ENCODE results near the gene VPS39. TPM values are rescaled to one million over a fixed set of nuclear protein-coding genes. Genes with fewer than 3 reads are reported as not detected.
"Not testable (repeated sequence)": the region's sequence is repeated elsewhere in the genome, so short reads cannot be mapped to it uniquely, and the experiment has no call there.

The VPS39 gene
- total RNA-seq, 1 experiment from 2014 or later, result 46.9 TPM

- no peak overlapping the region for H3K27ac ChIP-seq (ENCODE audit: low read depth, low read length, poor library complexity, severe bottlenecking)
- no peak for DNase-seq (ENCODE audit: low spot score)
- H3K36me3 ChIP-seq (ENCODE audit: insufficient read depth, low read length, poor library complexity, severe bottlenecking), result peaks cover 41% of the 10 kb centered on the region
- intact Hi-C loops (cut with micrococcal nuclease; ENCODE audit: unreplicated experiment), result no loop called here
- no TSS peak for BruUV-seq (replicated peaks)
- H3K4me3 ChIP-seq (ENCODE audit: low read depth, low read length, poor library complexity, severe bottlenecking), result no peak overlapping the region
- no peaks in the 10 kb centered on the region for H3K9me3 ChIP-seq (ENCODE audit: low read depth, low read length, poor library complexity, severe bottlenecking)
- POLR2A ChIA-PET (ENCODE audit: low non-redundant PET), result no interaction called here
- H3K4me1 ChIP-seq (ENCODE audit: insufficient read depth, low read length, poor library complexity, severe bottlenecking), result no peaks in the 10 kb centered on the region
- H3K27me3 ChIP-seq (replicated peaks; ENCODE audit: insufficient read depth, low read depth, low read length, poor library complexity), result no peaks in the 10 kb centered on the region
- TF ChIP-seq EZH2 (IDR thresholded peaks at IDR 0.05; ENCODE audit: borderline replicate concordance, low read depth, low read length, poor library complexity, severe bottlenecking) (no peak), CTCF (conservative IDR thresholded peaks at IDR 0.05; ENCODE audit: low read depth, low read length) (no peak)
- CTCF ChIA-PET, result no interaction called here
Measured at GRCh38 chr15:42231088-42231487, 23.0 kb upstream of the VPS39 start.

- POLR2A ChIA-PET (ENCODE audit: low non-redundant PET), result not testable (repeated sequence)
Measured at GRCh38 chr15:42228981-42229380, 20.9 kb upstream of the VPS39 start.

GRCh38 chr15:42228036-42228435, 19.9 kb upstream of the VPS39 start:
- TF ChIP-seq EZH2 (IDR thresholded peaks at IDR 0.05; ENCODE audit: borderline replicate concordance, low read depth, low read length, poor library complexity, severe bottlenecking), result no peak
- no peak for TF ChIP-seq CTCF (conservative IDR thresholded peaks at IDR 0.05; ENCODE audit: low read depth, low read length)
- Histone ChIP-seq H3K36me3 (ENCODE audit: insufficient read depth, low read length, poor library complexity, severe bottlenecking) (peaks cover 34% of the 10 kb centered on the region), H3K4me3 (ENCODE audit: low read depth, low read length, poor library complexity, severe bottlenecking) (no peak overlapping the region), H3K27me3 (replicated peaks; ENCODE audit: insufficient read depth, low read depth, low read length, poor library complexity) (no peaks in the 10 kb centered on the region), H3K4me1 (ENCODE audit: insufficient read depth, low read length, poor library complexity, severe bottlenecking) (no peaks in the 10 kb centered on the region), H3K9me3 (ENCODE audit: low read depth, low read length, poor library complexity, severe bottlenecking) (no peaks in the 10 kb centered on the region), H3K27ac (ENCODE audit: low read depth, low read length, poor library complexity, severe bottlenecking) (no peak overlapping the region)
- CTCF ChIA-PET, result no interaction called here
- intact Hi-C loops (cut with micrococcal nuclease; ENCODE audit: unreplicated experiment), result no loop called here
- no peak for DNase-seq (ENCODE audit: low spot score)
- POLR2A ChIA-PET (ENCODE audit: low non-redundant PET), result no interaction called here
- no TSS peak for BruUV-seq (replicated peaks)

More at GRCh38 chr15:42228981-42229380, 20.9 kb upstream of the VPS39 start:
- H3K4me3 ChIP-seq (ENCODE audit: low read depth, low read length, poor library complexity, severe bottlenecking); H3K4me1 ChIP-seq (ENCODE audit: insufficient read depth, low read length, poor library complexity, severe bottlenecking); H3K27me3 ChIP-seq (replicated peaks; ENCODE audit: insufficient read depth, low read depth, low read length, poor library complexity); intact Hi-C loops (cut with micrococcal nuclease; ENCODE audit: unreplicated experiment); DNase-seq (ENCODE audit: low spot score); BruUV-seq (replicated peaks); H3K27ac ChIP-seq (ENCODE audit: low read depth, low read length, poor library complexity, severe bottlenecking); H3K9me3 ChIP-seq (ENCODE audit: low read depth, low read length, poor library complexity, severe bottlenecking); CTCF ChIA-PET: not testable (repeated sequence)
- peaks cover 34% of the 10 kb centered on the region for H3K36me3 ChIP-seq (ENCODE audit: insufficient read depth, low read length, poor library complexity, severe bottlenecking)

- TF ChIP-seq CTCF (conservative IDR thresholded peaks at IDR 0.05; ENCODE audit: low read depth, low read length) (no peak), EZH2 (IDR thresholded peaks at IDR 0.05; ENCODE audit: borderline replicate concordance, low read depth, low read length, poor library complexity, severe bottlenecking) (no peak)
- Histone ChIP-seq H3K9me3 (ENCODE audit: low read depth, low read length, poor library complexity, severe bottlenecking) (no peaks in the 10 kb centered on the region), H3K36me3 (ENCODE audit: insufficient read depth, low read length, poor library complexity, severe bottlenecking) (peaks cover 34% of the 10 kb centered on the region), H3K4me3 (ENCODE audit: low read depth, low read length, poor library complexity, severe bottlenecking) (no peak overlapping the region), H3K27ac (ENCODE audit: low read depth, low read length, poor library complexity, severe bottlenecking) (no peak overlapping the region), H3K27me3 (replicated peaks; ENCODE audit: insufficient read depth, low read depth, low read length, poor library complexity) (no peaks in the 10 kb centered on the region), H3K4me1 (ENCODE audit: insufficient read depth, low read length, poor library complexity, severe bottlenecking) (no peaks in the 10 kb centered on the region)
- BruUV-seq (replicated peaks), result no TSS peak
- no peak for DNase-seq (ENCODE audit: low spot score)
- POLR2A ChIA-PET (ENCODE audit: low non-redundant PET), result no interaction called here
- intact Hi-C loops (cut with micrococcal nuclease; ENCODE audit: unreplicated experiment), result no loop called here
- CTCF ChIA-PET, result no interaction called here
Measured at GRCh38 chr15:42226648-42227047, 18.5 kb upstream of the VPS39 start.
